ENCODE measurements around the gene ZNHIT6.
"Not testable (repeated sequence)": the region's sequence is repeated elsewhere in the genome, so short reads cannot be mapped to it uniquely, and the experiment has no call there.

The ZNHIT6 gene

GRCh38 chr1:85707990-85708828 is at the start of gene ZNHIT6:
Gene ZNHIT6, minus strand, starts transcription at chr1:85708433. Its CDS starts 149 bp downstream, at chr1:85708284.
- peak; percentile 66 for DNase-seq (ENCODE audit: low spot score)

- no peak for DNase-seq (ENCODE audit: low spot score)
Observed at GRCh38 chr1:85756864-85757263, 48.6 kb upstream of the ZNHIT6 start.

- DNase-seq (ENCODE audit: low spot score) = no peak
Observed at GRCh38 chr1:85748120-85748519, 39.9 kb upstream of the ZNHIT6 start.

GRCh38 chr1:85746777-85747176 is 38.5 kb upstream of the ZNHIT6 start:
- DNase-seq (ENCODE audit: low spot score) = no peak

- DNase-seq (ENCODE audit: low spot score) = no peak
Observed at GRCh38 chr1:85743814-85744213, 35.6 kb upstream of the ZNHIT6 start.

- DNase-seq (ENCODE audit: low spot score) = no peak
Observed at GRCh38 chr1:85734931-85735330, 26.7 kb upstream of the ZNHIT6 start.

- no peak for DNase-seq (ENCODE audit: low spot score)
Observed at GRCh38 chr1:85718678-85719340, 10.6 kb upstream of the ZNHIT6 start.

- DNase-seq (ENCODE audit: low spot score) = not testable (repeated sequence)
Observed at GRCh38 chr1:85714418-85715114, 6.3 kb upstream of the ZNHIT6 start.

- DNase-seq (ENCODE audit: low spot score) = peak; percentile 18
Observed at GRCh38 chr1:85708829-85709227, 595 bp upstream of the ZNHIT6 start.

- no peak for DNase-seq (ENCODE audit: low spot score)
Observed at GRCh38 chr1:85707267-85707989, 805 bp downstream of the ZNHIT6 start.

GRCh38 chr1:85705940-85706339 is 2.3 kb downstream of the ZNHIT6 start:
- no peak for DNase-seq (ENCODE audit: low spot score)

- DNase-seq (ENCODE audit: low spot score) = no peak
Observed at GRCh38 chr1:85700422-85700821, 7.8 kb downstream of the ZNHIT6 start.

GRCh38 chr1:85697895-85698294 is 10.3 kb downstream of the ZNHIT6 start:
- DNase-seq (ENCODE audit: low spot score) = no peak

GRCh38 chr1:85692730-85693314 is 15.4 kb downstream of the ZNHIT6 start:
- no peak for DNase-seq (ENCODE audit: low spot score)

- no peak for DNase-seq (ENCODE audit: low spot score)
Observed at GRCh38 chr1:85689775-85690404, 18.3 kb downstream of the ZNHIT6 start.

- no peak for DNase-seq (ENCODE audit: low spot score)
Observed at GRCh38 chr1:85683292-85684025, 24.8 kb downstream of the ZNHIT6 start.

GRCh38 chr1:85681087-85681486 is 27.1 kb downstream of the ZNHIT6 start:
- DNase-seq (ENCODE audit: low spot score) = no peak

- DNase-seq (ENCODE audit: low spot score) = no peak
Observed at GRCh38 chr1:85678193-85678592, 30.0 kb downstream of the ZNHIT6 start.

GRCh38 chr1:85677656-85678055 is 30.6 kb downstream of the ZNHIT6 start:
- no peak for DNase-seq (ENCODE audit: low spot score)

GRCh38 chr1:85672031-85672660 is 36.1 kb downstream of the ZNHIT6 start:
- DNase-seq (ENCODE audit: low spot score) = no peak

Measured in HuH-7 (cell line).